Stomach (tissue), 9 donors: ENCODE measurements around the gene LRFN2. TPM values are rescaled to one million over a fixed set of nuclear protein-coding genes. Genes with fewer than 3 reads are reported as not detected.

ENCODE experiments used
- DNase-seq, 2 donors: peaks; one replicate each; pipeline versions ENCODE4 v3.0.0 to v3.0.0-alpha.2; 2013 to 2019
- H3K27ac ChIP-seq, 5 donors: fragments of 200-600 bp in 4 of 5; sonication (generic) in 4 of 5; one replicate each; pipeline ENCODE4 v1.5.1; 2013 to 2019; ENCODE audit warnings: mild to moderate bottlenecking in 1 of 5, moderate library complexity in 1 of 5
- H3K27me3 ChIP-seq, 3 donors: fragments of 200-600 bp; sonication (generic); one replicate each; pipeline ENCODE4 v1.5.1; 2017 to 2019; ENCODE audit warnings: mixed run types in 1 of 3
- H3K36me3 ChIP-seq, 4 donors: fragments of 200-600 bp; sonication (generic); 1 replicate in 3 of 4; 2 replicates in 1 of 4; pipeline ENCODE4 v1.5.1; 2016 to 2019
- H3K4me1 ChIP-seq, 4 donors: fragments of 200-600 bp; sonication (generic); one replicate each; pipeline ENCODE4 v1.5.1; 2016 to 2019
- H3K4me3 ChIP-seq, 4 donors: fragments of 200-600 bp; sonication (generic) in 3 of 4; one replicate each; pipeline ENCODE4 v1.5.1; 2016 to 2019; ENCODE audit warnings: mild to moderate bottlenecking in 1 of 4
- H3K9me3 ChIP-seq, 4 donors: fragments of 200-600 bp; sonication (generic); one replicate each; pipeline ENCODE4 v1.5.1; 2016 to 2019
- CTCF ChIP-seq, 7 experiments: fragments of 450-650 bp in 4 of 7; fragments of 200-600 bp in 3 of 7; sonication (generic) in 3 of 7; IDR thresholded peaks; one replicate each; pipeline ENCODE4 v1.5.1; 2016 to 2019; ENCODE audit warnings: antibody characterized with exemption in 7 of 7, control low read depth in 2 of 7, mild to moderate bottlenecking in 1 of 7
- EP300 ChIP-seq: sonication (generic); formaldehyde crosslinking; IDR thresholded peaks from one replicate; pipeline ENCODE4 v1.6.1; 2017; ENCODE audit warnings: antibody characterized with exemption
- POLR2A ChIP-seq, 4 donors: fragments of 450-650 bp; IDR thresholded peaks; one replicate each; pipeline ENCODE4 v1.6.1; 2016; ENCODE audit warnings: antibody characterized with exemption in 4 of 4, control low read depth in 2 of 4, mild to moderate bottlenecking in 1 of 4, moderate library complexity in 1 of 4
- POLR2AphosphoS5 ChIP-seq, 3 donors: sonication (generic); formaldehyde crosslinking; IDR thresholded peaks; one replicate each; pipeline ENCODE4 v1.6.1; 2016; ENCODE audit warnings: antibody characterized with exemption in 3 of 3
- WGBS, 5 donors: extraction: QIAGEN DNeasy Blood & Tissue Kit in 3 of 5; methylation state at CpG; one replicate each; pipeline versions ENCODE4 v1.1.5 to v1.1.7; 2013 to 2018; 5-methylcytosine and 5-hydroxymethylcytosine counted together
- intact Hi-C: fragments of 100-400 bp; cut with DNase I; formaldehyde crosslinking; loops from one replicate; pipeline ENCODE4 v1.15.1; 2023; ENCODE audit warnings: low total_unique reads
- polyA plus RNA-seq, 3 donors: library from polyadenylated mRNA; stranded (reverse); fragments of 200-250 nt; gene quantifications; one replicate each; pipeline ENCODE4 v1.2.3, GENCODE V29; 2013
- small RNA-seq, 4 donors: library from RNA; depleted of rRNA; stranded (forward); fragments of <200 nt; gene quantifications; one replicate each; pipeline ENCODE3, GENCODE V24; 2016
- total RNA-seq, 5 donors: library from RNA; depleted of rRNA; stranded (reverse); fragments of >200 nt; gene quantifications; one replicate each; pipeline versions ENCODE4 v1.1.0 to v1.2.3, GENCODE V29; 2014 to 2016
- donor health status: healthy with polysubstance abuse.
- donor health status: Bipolar disorder and iron deficiency.
- donor health status: healthy.

The LRFN2 gene
- total and polyA plus RNA-seq, 8 donors: 0.10 TPM; not detected in 7

DNA sequence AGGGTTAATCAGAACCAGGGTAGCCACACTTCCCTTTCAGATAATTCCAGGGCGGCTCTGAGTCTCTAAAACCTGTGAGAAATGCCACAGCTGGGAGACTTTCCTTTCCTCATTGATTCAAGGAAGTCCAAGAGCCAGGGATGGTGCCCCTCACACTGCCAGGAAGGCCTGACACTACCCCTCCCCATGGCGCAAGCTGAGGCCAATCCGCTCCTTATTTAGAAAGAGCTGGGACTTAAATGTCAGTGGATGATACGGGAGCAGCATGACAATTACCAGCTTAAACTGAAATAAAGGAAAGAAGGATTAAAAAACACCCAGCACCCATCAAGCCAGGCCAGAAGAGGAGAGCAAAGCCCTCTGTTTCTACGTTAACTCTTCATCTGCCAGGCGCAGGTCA lies 244.4 kb downstream of the LRFN2 start:
- Histone ChIP-seq H3K4me3 (no peak overlapping the region), H3K9me3 (no peaks in the 10 kb centered on the region), H3K27ac (no peak overlapping the region), H3K27me3 (peaks cover 0 to 12% (median 0%) of the 10 kb centered on the region in 3 donors), H3K36me3 (no peaks in the 10 kb centered on the region), H3K4me1 (peaks cover 0 to 9% (median 0%) of the 10 kb centered on the region in 4 donors)
- no peak for TF ChIP-seq POLR2AphosphoS5 (IDR thresholded peaks at IDR 0.05)
- no peak for TF ChIP-seq POLR2A (IDR thresholded peaks at IDR 0.05)
- no peak for TF ChIP-seq EP300
- TF ChIP-seq CTCF (IDR thresholded peaks at IDR 0.05): no peak
- peak in 1 of 2 donors; percentile 17 for DNase-seq
- intact Hi-C loops: no loop called here
- 73 to 80% (median 76%) methylated on average over 6 of the region's 6 CpGs for WGBS, 5 donors

DNA sequence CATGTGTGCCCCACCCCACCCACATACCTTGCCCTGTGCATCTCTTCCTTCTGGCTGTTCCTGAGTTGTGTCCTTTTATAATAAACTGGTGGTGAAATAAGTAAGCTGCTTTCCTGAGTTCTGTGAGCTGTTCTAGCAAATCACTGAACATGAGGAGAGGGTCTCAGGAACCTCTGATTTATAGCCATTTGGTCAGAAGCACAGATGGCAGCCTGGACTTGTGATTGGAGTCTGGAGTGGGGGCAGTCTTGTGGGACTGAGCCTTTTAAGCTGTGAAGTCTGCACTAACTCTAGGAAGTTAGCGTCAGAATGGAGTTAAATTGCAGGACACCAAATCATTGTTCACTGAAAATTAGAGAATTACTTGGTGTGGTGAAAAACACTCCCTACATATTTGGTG lies 245.4 kb downstream of the LRFN2 start:
- Histone ChIP-seq H3K27me3 (peaks cover 0 to 14% (median 0%) of the 10 kb centered on the region in 3 donors), H3K9me3 (no peaks in the 10 kb centered on the region), H3K27ac (no peak overlapping the region), H3K36me3 (no peaks in the 10 kb centered on the region), H3K4me3 (no peak overlapping the region), H3K4me1 (peaks cover 0 to 9% (median 0%) of the 10 kb centered on the region in 4 donors)
- intact Hi-C loops: no loop called here
- WGBS, 5 donors: 63 to 93% (median 82%) methylated on average over 1 of the region's 1 CpG
- DNase-seq: no peak
- no peak for TF ChIP-seq POLR2AphosphoS5 (IDR thresholded peaks at IDR 0.05)
- no peak for TF ChIP-seq POLR2A (IDR thresholded peaks at IDR 0.05)
- no peak for TF ChIP-seq EP300
- TF ChIP-seq CTCF (IDR thresholded peaks at IDR 0.05): no peak

Small RNA genes lying within 50 kb of the gene (small RNA-seq; reads per million reads assigned to genes)
- 0 reads per million in 4 donors for gene RNU6-250P
